GM10266 (cell line): ENCODE results near the gene NANS.
"Not testable (repeated sequence)": the region's sequence is repeated elsewhere in the genome, so short reads cannot be mapped to it uniquely, and the experiment has no call there.

Source experiments
- DNase-seq: peaks from one replicate; pipeline ENCODE4 v3.0.0; 2012; ENCODE audit errors: extremely low spot score
- TF ChIP-seq, protein P1 (sequence below): IDR thresholded peaks from 2 replicates; pipeline ENCODE4 v1.5.1; 2012; ENCODE audit warnings: mild to moderate bottlenecking, low read depth; ENCODE audit not compliant: control insufficient read depth, insufficient read depth; ENCODE audit errors: missing control alignments

The NANS gene

DNA sequence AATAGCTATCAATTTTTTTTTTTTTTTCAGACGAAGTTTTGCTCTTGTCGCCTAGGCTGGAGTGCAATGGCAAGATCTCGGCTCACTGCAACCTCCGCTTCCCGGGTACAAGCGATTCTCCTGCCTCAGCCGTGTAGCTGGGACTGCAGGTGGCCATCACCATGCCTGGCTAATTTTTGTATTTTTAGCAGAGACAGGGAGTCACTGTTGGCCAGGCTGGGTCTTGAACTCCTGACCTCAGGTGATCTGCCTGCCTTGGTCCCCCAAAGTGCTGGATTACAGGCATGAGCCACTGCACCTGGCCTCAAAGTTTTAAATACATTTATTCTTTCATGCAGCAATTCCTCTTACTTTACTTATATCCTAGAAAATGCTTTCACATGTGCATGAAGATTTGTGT, 44.9 kb downstream of the NANS start:
- DNase-seq: no peak
- TF ChIP-seq, protein P1, sequence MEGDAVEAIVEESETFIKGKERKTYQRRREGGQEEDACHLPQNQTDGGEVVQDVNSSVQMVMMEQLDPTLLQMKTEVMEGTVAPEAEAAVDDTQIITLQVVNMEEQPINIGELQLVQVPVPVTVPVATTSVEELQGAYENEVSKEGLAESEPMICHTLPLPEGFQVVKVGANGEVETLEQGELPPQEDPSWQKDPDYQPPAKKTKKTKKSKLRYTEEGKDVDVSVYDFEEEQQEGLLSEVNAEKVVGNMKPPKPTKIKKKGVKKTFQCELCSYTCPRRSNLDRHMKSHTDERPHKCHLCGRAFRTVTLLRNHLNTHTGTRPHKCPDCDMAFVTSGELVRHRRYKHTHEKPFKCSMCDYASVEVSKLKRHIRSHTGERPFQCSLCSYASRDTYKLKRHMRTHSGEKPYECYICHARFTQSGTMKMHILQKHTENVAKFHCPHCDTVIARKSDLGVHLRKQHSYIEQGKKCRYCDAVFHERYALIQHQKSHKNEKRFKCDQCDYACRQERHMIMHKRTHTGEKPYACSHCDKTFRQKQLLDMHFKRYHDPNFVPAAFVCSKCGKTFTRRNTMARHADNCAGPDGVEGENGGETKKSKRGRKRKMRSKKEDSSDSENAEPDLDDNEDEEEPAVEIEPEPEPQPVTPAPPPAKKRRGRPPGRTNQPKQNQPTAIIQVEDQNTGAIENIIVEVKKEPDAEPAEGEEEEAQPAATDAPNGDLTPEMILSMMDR: no peak

DNA sequence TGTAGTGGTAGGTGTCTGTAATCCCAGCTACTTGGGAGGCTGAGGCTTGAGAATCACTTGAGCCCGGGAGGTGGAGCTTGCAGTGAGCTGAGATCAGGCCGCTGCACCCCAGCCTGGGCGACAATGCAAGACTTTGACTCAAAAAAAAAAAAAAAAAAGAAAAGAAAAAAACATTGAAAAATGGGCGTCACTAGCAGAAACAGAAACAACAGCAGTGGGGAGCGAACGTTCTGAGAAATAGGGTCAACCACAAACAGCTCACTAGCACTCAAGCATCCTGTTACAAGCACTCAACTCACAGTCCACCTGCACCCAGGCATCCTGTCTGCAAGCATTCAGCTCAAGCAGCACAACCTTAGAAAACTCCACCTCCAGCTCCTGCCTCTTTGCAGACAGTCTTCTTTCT, 45.3 kb downstream of the NANS start:
- TF ChIP-seq, protein P1: no peak
- peak; percentile 81 for DNase-seq

DNA sequence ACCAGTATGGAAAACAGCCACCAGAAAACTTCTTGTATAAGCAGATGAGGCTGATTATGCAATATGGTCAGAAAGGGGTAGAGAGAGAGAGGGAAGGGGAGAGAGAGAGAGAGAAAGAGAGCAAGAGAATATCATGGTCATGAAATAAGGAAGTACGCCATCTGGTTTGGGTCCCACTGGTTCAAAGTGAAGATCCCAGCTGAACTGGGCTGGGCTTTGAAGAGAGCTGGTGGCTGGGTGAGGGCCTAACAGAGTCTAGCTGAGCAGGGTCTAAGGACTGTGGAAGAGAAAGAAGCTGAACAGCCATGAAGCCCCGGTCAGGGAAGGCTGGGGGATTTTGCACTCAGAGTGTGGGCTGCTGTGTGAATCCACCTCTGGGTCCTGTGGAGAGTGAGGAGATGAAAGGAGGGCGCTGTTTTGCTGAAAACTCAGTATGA, 47.9 kb downstream of the NANS start:
- DNase-seq: no peak
- TF ChIP-seq, protein P1: no peak

DNA sequence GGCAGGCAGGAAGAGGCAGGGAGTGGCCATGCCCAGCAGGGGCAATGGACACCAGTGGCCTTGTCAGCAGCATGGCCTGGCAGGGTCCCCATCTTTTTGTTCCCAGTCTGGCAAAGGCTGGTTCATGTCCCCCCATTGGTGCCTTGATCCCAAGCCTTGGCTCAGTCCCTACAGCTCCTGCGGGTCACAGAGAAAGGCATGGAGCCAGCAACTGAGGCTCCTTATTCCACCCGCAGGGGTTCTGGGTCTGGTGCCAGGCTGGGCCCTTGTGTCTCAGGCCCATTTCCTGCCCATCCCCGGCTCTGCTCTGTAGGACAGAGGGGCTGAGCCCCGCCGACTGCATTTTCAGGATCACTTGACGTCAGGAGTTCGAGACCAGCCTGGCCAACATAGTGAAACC, 48.5 kb downstream of the NANS start:
- TF ChIP-seq, protein P1: no peak
- no peak for DNase-seq

DNA sequence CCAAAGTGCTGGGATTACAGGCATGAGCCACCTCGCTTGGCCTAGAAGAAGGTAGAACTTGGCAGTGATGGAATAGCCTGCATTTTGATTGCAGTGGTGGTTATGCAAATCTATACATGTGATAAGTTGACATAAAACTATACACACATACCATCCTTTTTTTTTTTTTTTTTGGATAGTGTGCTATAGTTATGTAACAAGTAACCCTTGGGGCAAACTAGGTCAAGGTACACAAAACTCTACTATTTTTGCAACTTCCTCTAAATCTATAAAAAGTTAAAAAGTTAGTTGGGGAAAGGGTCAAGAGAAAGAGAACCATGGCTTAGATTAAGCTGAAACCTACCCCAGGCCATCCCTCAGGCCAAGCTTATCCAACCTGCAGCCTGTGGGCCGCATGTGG, 51.4 kb downstream of the NANS start:
- TF ChIP-seq, protein P1: no peak
- DNase-seq: no peak

DNA sequence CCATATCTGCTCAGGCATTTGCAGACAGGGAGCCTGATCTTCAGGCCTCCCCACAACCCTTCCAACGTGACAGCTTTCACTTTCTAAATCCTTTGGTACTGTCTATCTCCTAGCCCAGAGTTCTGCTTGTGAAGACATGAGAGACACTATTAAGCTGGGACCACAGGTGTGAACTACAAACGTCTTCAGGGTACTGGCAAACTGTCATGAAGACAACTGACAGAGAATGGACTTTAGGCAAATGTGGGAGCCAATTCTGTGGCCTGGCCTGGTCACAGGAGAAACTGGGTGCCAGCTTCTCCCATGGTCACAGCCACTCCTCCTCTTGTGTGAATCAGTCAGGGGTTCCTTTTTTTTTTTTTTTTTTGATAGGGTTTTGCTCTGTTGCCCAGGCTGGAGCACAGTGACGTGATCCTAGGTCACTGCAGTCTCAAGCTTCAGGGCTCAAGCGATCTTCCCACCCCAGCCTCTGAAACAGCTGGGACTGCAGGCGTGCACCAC, 52.0 kb downstream of the NANS start:
- TF ChIP-seq, protein P1: no peak
- DNase-seq: no peak

DNA sequence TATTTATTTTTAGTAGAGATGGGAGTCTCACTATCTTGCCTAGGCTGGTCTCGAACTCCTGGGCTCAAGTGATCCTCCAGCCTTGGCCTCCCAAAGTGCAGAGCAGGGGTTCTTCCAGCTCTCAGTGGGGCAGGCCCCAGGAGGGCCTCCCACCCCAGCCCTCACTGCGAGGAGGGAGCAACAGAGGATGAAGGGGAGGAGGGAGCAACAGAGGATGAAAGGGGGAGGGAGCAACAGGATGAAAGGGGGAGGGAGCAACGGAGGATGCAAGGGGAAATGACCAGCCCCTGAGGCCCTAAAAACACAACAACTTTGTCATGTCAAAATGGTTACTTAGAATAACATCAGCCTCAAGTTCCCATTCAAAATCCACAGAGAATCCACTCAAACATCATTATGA, 52.5 kb downstream of the NANS start:
- DNase-seq: no peak
- TF ChIP-seq, protein P1: no peak

DNA sequence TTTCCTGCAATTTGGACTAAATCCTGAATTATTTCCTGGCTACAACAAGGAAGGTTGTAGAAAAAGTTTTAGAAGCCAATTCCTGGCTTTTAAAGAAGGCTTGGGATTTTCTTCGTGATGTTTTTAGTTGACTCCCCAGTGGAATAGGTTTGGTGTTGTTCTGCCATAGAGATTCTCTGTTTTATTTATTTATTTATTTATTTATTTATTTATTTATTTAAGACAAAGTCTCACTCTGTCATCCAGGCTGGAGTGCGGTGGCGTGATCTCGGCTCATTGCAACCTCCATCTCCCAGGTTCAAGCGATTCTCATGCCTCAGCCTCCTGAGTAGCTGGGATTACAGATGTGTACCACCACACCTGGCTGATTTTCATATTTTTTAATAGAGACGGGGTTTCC, 60.6 kb downstream of the NANS start:
- not testable (repeated sequence) for DNase-seq
